H1 (cell line): ENCODE measurements around the gene CENPF. TPM values are rescaled to one million over a fixed set of nuclear protein-coding genes. Genes with fewer than 3 reads are reported as not detected.

Experiments
- CTCF ChIA-PET: fragments of 300-600 bp; sonication (Branson Sonifier 250); formaldehyde crosslinking; loops from one replicate; lab custom pipeline; 2021; ENCODE audit not compliant: partially characterized antibody; lab: Charles Lee
- POLR2A ChIA-PET: fragments of 300-600 bp; sonication (Branson Sonifier 250); formaldehyde crosslinking; loops from one replicate; lab custom pipeline; 2021; ENCODE audit warnings: inconsistent platforms; ENCODE audit not compliant: partially characterized antibody; lab: Charles Lee
- DNase-seq, 2 experiments: peaks; one replicate each; pipeline versions ENCODE4 v3.0.0 to v3.0.0-alpha.2; 2010 to 2022; ENCODE audit warnings: low spot score in 2 of 2, low read depth in 1 of 2, mixed read lengths in 1 of 2
- FAIRE-seq: peaks from 2 replicates; lab custom pipeline; 2011; peaks lifted over from hg19 to GRCh38; lab: Jason Lieb, UNC
- H2AFZ ChIP-seq: 2 replicates; pipeline ENCODE4 v1.8.1; 2012; ENCODE audit warnings: low read length, inconsistent platforms
- H2AK5ac ChIP-seq: 2 replicates; pipeline ENCODE4 v1.6.1; 2013; ENCODE audit warnings: low read depth, low read length
- H2BK120ac ChIP-seq: replicated peaks from 2 replicates; pipeline ENCODE3; 2013; ENCODE audit warnings: low read depth, low read length, inconsistent platforms
- H2BK12ac ChIP-seq: 2 replicates; pipeline ENCODE4 v1.6.1; 2013; ENCODE audit warnings: low read depth, low read length
- H2BK15ac ChIP-seq: 2 replicates; pipeline ENCODE4 v1.6.1; 2013; ENCODE audit warnings: low read length
- H2BK20ac ChIP-seq: 2 replicates; pipeline ENCODE4 v1.6.1; 2013; ENCODE audit warnings: low read length
- H2BK5ac ChIP-seq: 2 replicates; pipeline ENCODE4 v1.6.1; 2013; ENCODE audit warnings: low read depth, low read length
- H3K14ac ChIP-seq: 2 replicates; pipeline ENCODE4 v1.6.1; 2013; ENCODE audit warnings: inconsistent platforms; ENCODE audit not compliant: insufficient read length
- H3K18ac ChIP-seq: 2 replicates; pipeline ENCODE4 v1.6.1; 2013; ENCODE audit warnings: low read length; ENCODE audit errors: extremely low read depth
- H3K23ac ChIP-seq: 2 replicates; pipeline ENCODE4 v1.6.1; 2013; ENCODE audit warnings: inconsistent platforms; ENCODE audit not compliant: insufficient read length
- H3K23me2 ChIP-seq: 2 replicates; pipeline ENCODE4 v1.6.1; 2013; ENCODE audit warnings: low read depth, low read length
- H3K27ac ChIP-seq: 2 replicates; pipeline ENCODE4 v1.6.1; 2011; ENCODE audit warnings: low read depth, low read length, inconsistent platforms
- H3K27me3 ChIP-seq, 4 experiments: replicated peaks in 1 of 4; 1 replicate in 1 of 4; 2 replicates in 3 of 4; pipeline versions ENCODE4 v1.6.1 to v1.8.1; 2011 to 2013; ENCODE audit warnings: low read length in 3 of 4, mild to moderate bottlenecking in 3 of 4, inconsistent platforms in 2 of 4, mixed read lengths in 2 of 4, moderate library complexity in 1 of 4; ENCODE audit not compliant: control insufficient read depth in 3 of 4, insufficient read depth in 3 of 4; ENCODE audit errors: extremely low read depth in 1 of 4
- H3K36me3 ChIP-seq, 4 experiments: 2 replicates each; pipeline versions ENCODE4 v1.6.1 to v1.8.1; 2011 to 2013; ENCODE audit warnings: mild to moderate bottlenecking in 4 of 4, low read length in 3 of 4, moderate library complexity in 2 of 4, control low read depth in 1 of 4, inconsistent platforms in 1 of 4; ENCODE audit not compliant: insufficient read depth in 4 of 4, control insufficient read depth in 2 of 4
- H3K4ac ChIP-seq: replicated peaks from 2 replicates; pipeline ENCODE3; 2013; ENCODE audit warnings: low read length, low read depth, mixed read lengths, inconsistent platforms; ENCODE audit not compliant: insufficient read length
- H3K4me1 ChIP-seq, 4 experiments: replicated peaks in 1 of 4; 1 replicate in 1 of 4; 2 replicates in 3 of 4; pipeline versions ENCODE4 v1.6.1 to v1.8.1; 2011 to 2013; ENCODE audit warnings: low read length in 3 of 4, inconsistent platforms in 2 of 4, mixed read lengths in 1 of 4; ENCODE audit not compliant: insufficient read depth in 4 of 4, control insufficient read depth in 3 of 4
- H3K4me2 ChIP-seq, 2 experiments: 2 replicates each; pipeline versions ENCODE4 v1.6.1 to v1.8.1; 2011 to 2013; ENCODE audit warnings: low read depth in 2 of 2, low read length in 2 of 2, control low read depth in 1 of 2, inconsistent platforms in 1 of 2, mild to moderate bottlenecking in 1 of 2; ENCODE audit not compliant: insufficient read depth in 1 of 2
- H3K4me3 ChIP-seq, 4 experiments: fragments of 200-600, 300-600 bp in 1 of 4; sonication (generic), shearing (Covaris generic), sonication (Bioruptor Twin) in 1 of 4; 2 replicates each; pipeline versions ENCODE4 v1.5.1 to v1.8.1; 2011 to 2016; ENCODE audit warnings: low read length in 4 of 4, low read depth in 3 of 4, control low read depth in 2 of 4, inconsistent platforms in 2 of 4, mild to moderate bottlenecking in 2 of 4, mixed read lengths in 1 of 4, moderate library complexity in 1 of 4; ENCODE audit not compliant: insufficient read depth in 2 of 4; ENCODE audit errors: extremely low read depth in 1 of 4
- H3K56ac ChIP-seq: replicated peaks from 2 replicates; pipeline ENCODE3; 2013; ENCODE audit warnings: low read depth, mild to moderate bottlenecking, mixed read lengths, low read length, inconsistent platforms; ENCODE audit not compliant: insufficient read length
- H3K79me1 ChIP-seq: 2 replicates; pipeline ENCODE4 v1.6.1; 2013; ENCODE audit warnings: low read depth, low read length, control low read depth
- H3K79me2 ChIP-seq, 2 experiments: 2 replicates each; pipeline versions ENCODE4 v1.6.1 to v1.8.1; 2012 to 2013; ENCODE audit warnings: low read length in 2 of 2, mild to moderate bottlenecking in 2 of 2, inconsistent platforms in 1 of 2; ENCODE audit not compliant: insufficient read depth in 2 of 2, control insufficient read depth in 1 of 2
- H3K9ac ChIP-seq, 4 experiments: replicated peaks in 1 of 4; 1 replicate in 1 of 4; 2 replicates in 3 of 4; pipeline versions ENCODE4 v1.6.1 to v1.8.1; 2011 to 2013; ENCODE audit warnings: low read depth in 3 of 4, low read length in 3 of 4, control low read depth in 2 of 4, mild to moderate bottlenecking in 2 of 4, moderate library complexity in 2 of 4, inconsistent platforms in 1 of 4; ENCODE audit errors: extremely low read depth in 1 of 4
- H3K9me3 ChIP-seq, 2 experiments: 2 replicates each; pipeline versions ENCODE4 v1.6.1 to v1.8.1; 2012 to 2013; ENCODE audit warnings: mild to moderate bottlenecking in 2 of 2, moderate library complexity in 2 of 2, control low read depth in 1 of 2, inconsistent platforms in 1 of 2, low read depth in 1 of 2, low read length in 1 of 2, mixed read lengths in 1 of 2; ENCODE audit not compliant: insufficient read depth in 2 of 2
- H4K20me1 ChIP-seq, 2 experiments: replicated peaks in 1 of 2; 2 replicates each; pipeline versions ENCODE3 to v1.8.1; 2011 to 2013; ENCODE audit warnings: inconsistent platforms in 2 of 2, low read length in 2 of 2, mild to moderate bottlenecking in 1 of 2; ENCODE audit not compliant: insufficient read depth in 2 of 2, control insufficient read depth in 1 of 2
- H4K5ac ChIP-seq: 2 replicates; pipeline ENCODE4 v1.6.1; 2013; ENCODE audit warnings: low read length, low read depth, mixed read lengths, inconsistent platforms; ENCODE audit not compliant: insufficient read length
- H4K8ac ChIP-seq: 2 replicates; pipeline ENCODE4 v1.8.0; 2013; ENCODE audit warnings: mild to moderate bottlenecking, moderate library complexity, low read length, inconsistent platforms; ENCODE audit not compliant: insufficient read depth; ENCODE audit errors: extremely low read depth
- H4K91ac ChIP-seq: replicated peaks from 2 replicates; pipeline ENCODE3; 2013; ENCODE audit warnings: low read length, mixed read lengths, inconsistent platforms; ENCODE audit not compliant: insufficient read length
- ATF3 ChIP-seq: IDR thresholded peaks from 2 replicates; pipeline ENCODE4 v1.6.1; 2011; ENCODE audit warnings: low read depth, mild to moderate bottlenecking, low read length; ENCODE audit not compliant: insufficient read depth
- CBX5 ChIP-seq: fragments of 300-800, 300-1000 bp; sonication (generic); IDR thresholded peaks from 2 replicates; pipeline ENCODE4 v1.7.1; 2016; ENCODE audit warnings: antibody characterized with exemption, low read length, low read depth
- CEBPB ChIP-seq: IDR thresholded peaks from 2 replicates; pipeline ENCODE4 v1.6.1; 2012; ENCODE audit warnings: low read depth, low read length
- CTCF ChIP-seq, 3 experiments: IDR thresholded peaks; 1 replicate in 2 of 3; 2 replicates in 1 of 3; pipeline versions ENCODE4 v1.5.1 to v1.6.1; 2011; ENCODE audit warnings: low read length in 3 of 3, mild to moderate bottlenecking in 3 of 3, inconsistent platforms in 2 of 3, low read depth in 1 of 3, moderate library complexity in 1 of 3; ENCODE audit not compliant: insufficient read depth in 1 of 3; ENCODE audit errors: control extremely low read depth in 1 of 3
- EP300 ChIP-seq, 2 experiments: IDR thresholded peaks; 1 replicate in 1 of 2; 2 replicates in 1 of 2; pipeline ENCODE4 v1.6.1; 2011 to 2012; ENCODE audit warnings: low read depth in 2 of 2, low read length in 2 of 2, mild to moderate bottlenecking in 2 of 2, borderline replicate concordance in 1 of 2, inconsistent platforms in 1 of 2, moderate library complexity in 1 of 2
- FOSL1 ChIP-seq: IDR thresholded peaks from 2 replicates; pipeline ENCODE4 v1.6.1; 2011; ENCODE audit warnings: mild to moderate bottlenecking, low read depth, low read length, moderate library complexity; ENCODE audit not compliant: insufficient read depth
- HDAC2 ChIP-seq, 2 experiments: fragments of 300-600 bp in 1 of 2; sonication (generic) in 1 of 2; IDR thresholded peaks; 2 replicates each; pipeline ENCODE4 v1.6.1; 2011 to 2012; ENCODE audit warnings: low read depth in 2 of 2, low read length in 2 of 2, mild to moderate bottlenecking in 2 of 2, moderate library complexity in 2 of 2, borderline replicate concordance in 1 of 2, inconsistent platforms in 1 of 2
- HDAC6 ChIP-seq: IDR thresholded peaks from one replicate; pipeline ENCODE4 v1.7.1; 2012; ENCODE audit warnings: low read depth, mild to moderate bottlenecking, inconsistent platforms, low read length, moderate library complexity
- RFX5 ChIP-seq: IDR thresholded peaks from 2 replicates; pipeline ENCODE4 v1.6.1; 2011; ENCODE audit warnings: low read depth, low read length, improper control_type of control experiment, borderline replicate concordance
- SIRT6 ChIP-seq: IDR thresholded peaks from one replicate; pipeline ENCODE4 v1.7.1; 2012; ENCODE audit warnings: low read length, inconsistent platforms
- SP2 ChIP-seq: IDR thresholded peaks from 2 replicates; pipeline ENCODE4 v1.6.1; 2012; ENCODE audit warnings: mild to moderate bottlenecking, low read length, inconsistent platforms
- whole genome bisulfite sequencing, 2 experiments: shearing (Covaris generic) in 1 of 2; methylation state at CpG; one replicate each; pipeline versions ENCODE4 v1.1.6 to v1.1.7; 2013 to 2015; ENCODE audit warnings: low lambda C conversion rate in 2 of 2, mixed read lengths in 2 of 2, inconsistent platforms in 1 of 2, low coverage in 1 of 2, missing lambda C conversion rate in 1 of 2; ENCODE audit not compliant: insufficient replicate concordance in 2 of 2, insufficient coverage in 1 of 2, insufficient read length in 1 of 2; ENCODE audit errors: extremely low coverage in 1 of 2, missing lambda C conversion rate in 1 of 2; 5-methylcytosine and 5-hydroxymethylcytosine counted together
- polyA plus RNA-seq, 7 experiments: library from polyadenylated mRNA; depleted of rRNA in 3 of 7; stranded (reverse) in 5 of 7; unstranded in 2 of 7; fragments of >200 nt in 5 of 7; fragments of 200-250 nt in 2 of 7; gene quantifications; 1 replicate in 5 of 7; 2 replicates in 1 of 7; 4 replicates in 1 of 7; pipeline versions ENCODE4 v1.2.1 to v1.2.3, GENCODE V29; 2011 to 2013; ENCODE audit warnings: missing spikeins in 2 of 7, mixed read lengths in 2 of 7
- total RNA-seq: library from RNA; stranded (reverse); fragmentation: NEBNext Ultra II Directional; extraction: Animal tissue kit (Norgen Biotek cat#: 25700); gene quantifications from 2 replicates; pipeline ENCODE4 v1.2.1, GENCODE V29; 2021

Gene CENPF
- total and polyA plus RNA-seq, 2 of the 8 experiments (the other 6 are each of a cell fraction or from before 2014, with no cell fraction given) = 13.7 to 170 TPM

- DNase-seq (no peak), FAIRE-seq (no peak)
- Histone ChIP-seq H3K23ac (no peak overlapping the region), H3K4me1 (no peaks in the 10 kb centered on the region), H3K14ac (no peak overlapping the region), H2BK120ac (no peak overlapping the region), H3K27me3 (no peaks in the 10 kb centered on the region), H2AK5ac (no peak overlapping the region), H2AFZ (no peak overlapping the region), H3K23me2 (no peaks in the 10 kb centered on the region), H2BK15ac (no peak overlapping the region), H2BK5ac (no peak overlapping the region), H4K8ac (no peak overlapping the region), H3K9ac (no peak overlapping the region), H4K91ac (no peak overlapping the region), H3K9me3 (no peaks in the 10 kb centered on the region), H3K4me2 (no peak overlapping the region), H3K79me2 (no peaks in the 10 kb centered on the region), H3K4ac (no peak overlapping the region), H3K27ac (no peak overlapping the region), H3K4me3 (no peak overlapping the region), H4K20me1 (peaks cover 3 to 8% of the 10 kb centered on the region in 2 experiments), H2BK20ac (no peak overlapping the region), H3K56ac (no peak overlapping the region), H3K18ac (no peak overlapping the region), H3K36me3 (peaks cover 33 to 86% (median 78%) of the 10 kb centered on the region in 4 experiments), H4K5ac (no peak overlapping the region), H3K79me1 (peaks cover 2% of the 10 kb centered on the region; the same call in 1 of the 2 replicates), H2BK12ac (no peak overlapping the region)
- POLR2A ChIA-PET = no interaction called here
- 90% methylated on average over 3 of the region's 3 CpGs; no CpG with 5 or more reads in 1 of the 2 experiments for WGBS, 2 experiments
- CTCF ChIA-PET = interaction anchor here (0.6 to 5.3 kb wide), 13 partner anchors 8 to 892 kb away, joined by 3 to 41 read pairs (median 5); no protein-coding TSS in a partner anchor
- no peak for TF ChIP-seq CEBPB
- no peak for TF ChIP-seq HDAC2 (IDR thresholded peaks at IDR 0.05; ENCODE audit: borderline replicate concordance in 1 of 2, low read depth in 2 of 2, low read length in 2 of 2)
- no peak for TF ChIP-seq HDAC6
- no peak for TF ChIP-seq SP2
- TF ChIP-seq ATF3 = no peak
- TF ChIP-seq CBX5 = no peak
- TF ChIP-seq RFX5 = no peak
- no peak for TF ChIP-seq EP300 (IDR thresholded peaks at IDR 0.05; ENCODE audit: borderline replicate concordance in 1 of 2, low read depth in 2 of 2, low read length in 2 of 2)
- TF ChIP-seq CTCF (IDR thresholded peaks at IDR 0.05; ENCODE audit: control extremely low read depth in 1 of 3, insufficient read depth in 1 of 3, low read depth in 1 of 3, low read length in 3 of 3) = no peak
- TF ChIP-seq SIRT6 = no peak
- TF ChIP-seq FOSL1 = no peak
These were observed 36.0 kb downstream of the CENPF start for GRCh38 chr1:214638997-214639396.
